Measurements from ENCODE around the gene PRRG4.
"Not testable (repeated sequence)": the region's sequence is repeated elsewhere in the genome, so short reads cannot be mapped to it uniquely, and the experiment has no call there.

The PRRG4 gene

DNA sequence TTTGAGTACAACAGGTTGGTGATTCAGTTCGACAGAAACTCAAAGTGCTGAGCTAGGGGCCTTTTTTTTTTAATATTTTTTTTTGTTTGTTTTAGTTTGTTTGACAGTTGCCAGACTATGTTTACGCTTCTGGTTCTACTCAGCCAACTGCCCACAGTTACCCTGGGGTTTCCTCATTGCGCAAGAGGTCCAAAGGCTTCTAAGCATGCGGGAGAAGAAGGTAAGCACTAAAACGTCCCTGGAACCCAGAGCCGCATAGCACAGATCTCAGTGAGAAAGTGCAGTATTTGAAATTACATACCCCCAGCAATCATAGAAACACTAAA, 649 bp downstream of the PRRG4 start:
- DNase-seq = peak in 1 of 51 donors; percentile 1

DNA sequence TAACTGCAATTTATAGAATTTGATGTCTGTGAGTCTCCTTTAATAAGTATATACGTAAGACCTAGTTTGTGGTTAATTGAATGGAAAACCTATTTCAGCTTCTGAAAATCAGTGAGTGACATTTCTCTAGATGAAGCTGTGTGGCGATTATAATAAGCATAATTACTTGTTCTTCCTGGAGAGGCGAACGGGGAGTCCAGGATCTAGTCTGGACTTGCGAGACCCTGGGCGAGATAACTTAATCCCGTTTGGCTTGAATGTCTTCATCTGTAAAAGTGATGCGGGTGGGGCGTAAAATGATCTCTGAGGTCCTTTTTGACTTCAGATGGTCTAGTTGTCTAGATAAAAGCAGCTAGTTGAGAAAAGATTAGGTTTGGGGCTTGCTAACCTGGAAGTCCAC, 1.1 kb downstream of the PRRG4 start:
- DNase-seq = no peak

DNA sequence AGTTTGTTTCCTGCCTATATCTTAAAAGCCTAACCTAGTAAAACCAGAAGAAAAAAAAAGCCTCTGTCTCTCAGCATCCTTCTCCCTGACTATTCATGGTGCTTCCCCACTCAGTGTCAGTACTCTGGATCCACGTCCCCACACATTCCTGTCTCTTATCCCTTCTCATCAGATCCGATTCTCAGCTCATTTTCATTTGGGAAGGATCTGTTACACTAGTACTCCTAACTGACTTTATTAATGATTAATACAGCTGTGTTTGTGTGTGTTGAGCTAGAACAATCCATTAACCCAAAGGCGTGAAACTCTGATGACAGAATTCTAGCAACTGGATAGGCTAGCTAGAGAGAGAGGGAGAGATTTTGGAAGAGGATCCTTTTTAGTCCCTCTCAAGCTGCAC, 1.5 kb downstream of the PRRG4 start:
- no peak for DNase-seq

DNA sequence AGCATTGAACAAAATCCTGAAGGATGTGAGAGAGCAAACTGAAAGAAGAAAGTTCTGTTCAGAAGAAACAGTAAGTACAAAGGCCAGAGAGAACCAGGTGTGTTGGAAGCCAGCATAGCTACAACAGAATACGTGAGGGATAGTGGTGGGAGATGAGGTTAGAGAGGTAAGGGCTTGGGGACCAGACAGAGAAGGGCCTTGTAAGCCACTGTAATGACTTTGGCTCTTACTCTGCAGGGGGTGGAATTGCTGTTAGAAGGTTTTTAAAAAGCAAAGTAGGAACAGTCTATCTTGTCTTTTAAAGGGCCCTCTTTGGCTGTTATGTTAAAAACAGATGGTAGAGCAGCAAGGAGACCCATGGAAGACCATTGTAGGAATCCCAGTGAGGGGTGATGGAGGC, 4.2 kb downstream of the PRRG4 start:
- no peak for DNase-seq

DNA sequence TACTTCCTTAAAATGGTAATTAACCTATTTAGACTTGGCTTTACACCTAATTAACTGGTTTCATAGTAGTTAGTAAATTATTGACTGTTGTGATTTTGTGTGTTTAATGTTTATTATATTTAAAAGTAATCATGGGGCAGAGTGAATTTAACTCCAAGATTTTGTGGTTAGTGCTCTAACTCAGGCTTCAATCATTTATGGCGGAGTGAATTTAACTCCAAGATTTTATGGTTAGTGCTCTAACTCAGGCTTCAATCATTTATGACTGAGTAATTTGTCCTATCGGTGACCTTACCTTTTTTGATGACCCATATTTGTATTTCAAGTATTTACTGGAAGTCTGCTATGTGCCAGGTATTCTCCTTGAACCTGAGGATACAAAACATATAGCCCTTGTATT, 7.2 kb downstream of the PRRG4 start:
- DNase-seq = no peak

DNA sequence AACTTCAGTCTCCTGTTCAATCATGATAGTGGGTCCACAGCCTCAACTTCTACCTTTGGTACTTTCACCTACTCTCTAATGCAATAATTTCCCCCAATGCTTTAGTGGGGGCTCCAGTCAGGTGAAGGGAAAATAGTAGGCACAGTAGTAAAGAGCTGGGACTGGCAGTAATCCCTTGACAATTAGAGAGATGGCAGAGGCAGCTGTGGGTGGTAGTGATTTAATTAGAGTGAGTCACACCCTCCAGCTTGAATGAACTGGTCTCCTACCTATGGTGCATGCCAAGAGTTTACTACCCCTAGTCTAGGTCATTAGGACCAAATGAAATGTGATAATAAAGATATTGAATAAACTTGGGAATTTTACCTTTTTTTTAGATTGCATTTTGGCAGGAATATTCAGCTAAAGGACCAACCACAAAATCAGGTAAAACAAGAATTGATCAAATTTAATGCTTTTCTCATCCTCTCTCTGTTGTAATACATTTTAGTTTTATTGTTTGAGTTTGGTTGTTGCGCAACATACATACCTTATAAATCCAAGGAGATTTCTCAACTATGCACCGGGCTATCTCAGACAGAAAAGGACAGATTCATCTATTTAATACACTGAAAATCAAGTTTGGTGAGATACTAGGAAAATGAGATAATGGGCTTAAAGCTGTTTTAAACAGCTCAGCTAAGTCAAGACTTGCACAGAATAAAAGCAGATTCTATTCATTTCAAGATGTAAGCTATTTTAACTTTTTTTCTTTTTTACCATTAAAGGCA, 9.0 kb downstream of the PRRG4 start:
- DNase-seq = no peak

DNA sequence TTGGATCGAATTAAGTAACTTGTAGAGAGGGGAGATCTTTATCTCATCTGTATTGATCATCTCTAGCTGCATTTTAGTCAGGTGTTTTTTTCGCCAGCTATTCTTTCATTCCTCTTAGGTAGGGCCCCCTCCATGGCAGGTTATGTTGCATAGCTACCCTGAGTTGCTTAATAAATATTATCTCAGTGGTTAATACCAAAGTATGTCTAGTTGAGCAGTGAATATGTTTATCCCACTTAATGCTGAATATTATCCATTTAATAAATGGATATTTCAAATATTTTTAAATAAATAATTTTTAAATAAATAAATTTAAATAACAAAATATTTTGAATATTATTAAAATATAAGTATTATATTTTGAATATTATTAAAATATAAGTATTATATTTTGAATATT, 9.6 kb downstream of the PRRG4 start:
- no peak for DNase-seq

DNA sequence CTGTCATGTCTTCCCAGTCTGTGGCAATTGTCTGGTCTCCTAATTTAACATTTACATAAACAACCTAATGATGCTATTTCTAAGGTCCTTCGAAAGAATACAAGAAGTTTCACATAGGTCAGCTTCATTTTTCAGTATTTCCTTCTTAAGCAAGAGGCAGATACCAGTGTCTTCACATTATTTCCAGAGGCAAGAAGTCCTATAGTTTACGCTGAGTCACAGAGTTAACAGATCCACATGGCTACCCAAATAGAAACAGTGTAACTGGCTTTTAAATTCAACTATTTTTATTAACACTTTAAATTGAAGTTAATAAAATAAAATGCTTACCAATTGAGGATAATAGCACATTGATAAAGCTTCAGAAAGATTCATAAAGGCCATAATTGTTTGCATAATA, 10.9 kb downstream of the PRRG4 start:
- no peak for DNase-seq

DNA sequence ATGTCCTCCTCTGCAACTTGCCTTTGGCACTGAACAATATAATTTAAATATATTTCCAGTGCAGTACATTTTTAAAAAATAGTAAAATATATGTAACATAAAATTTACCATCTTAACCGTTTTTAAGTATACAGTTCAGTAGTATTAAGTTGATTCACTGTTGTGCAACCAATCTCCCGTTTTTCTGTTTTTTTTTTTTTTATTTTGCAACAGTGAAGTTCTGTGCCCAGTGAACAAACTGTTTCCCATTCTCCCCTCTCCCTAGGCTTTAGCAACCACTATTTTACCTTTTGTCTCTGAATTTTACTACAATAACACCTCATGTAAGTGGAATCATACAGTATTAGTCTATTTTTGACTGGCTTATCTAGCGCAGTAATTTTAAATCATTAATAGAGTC, 13.8 kb downstream of the PRRG4 start:
- DNase-seq = no peak

DNA sequence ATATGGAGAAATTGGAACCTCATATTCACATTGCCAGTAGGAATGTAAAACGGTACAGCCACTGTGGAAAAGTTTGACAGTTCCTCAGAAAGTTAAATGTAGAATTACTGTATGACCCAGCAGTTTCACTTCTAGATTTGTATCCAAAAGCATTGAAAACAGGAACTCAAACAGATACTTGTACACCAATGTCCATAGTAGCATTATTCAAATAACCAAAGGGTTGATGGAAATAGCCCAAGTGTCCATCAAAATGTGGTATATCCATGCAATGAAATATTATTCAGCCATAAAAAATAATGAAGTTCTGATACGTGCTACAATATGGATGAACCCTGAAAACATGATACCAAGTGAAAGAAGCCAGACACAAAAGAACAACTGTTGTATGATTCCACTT, 17.8 kb downstream of the PRRG4 start:
- DNase-seq = no peak

DNA sequence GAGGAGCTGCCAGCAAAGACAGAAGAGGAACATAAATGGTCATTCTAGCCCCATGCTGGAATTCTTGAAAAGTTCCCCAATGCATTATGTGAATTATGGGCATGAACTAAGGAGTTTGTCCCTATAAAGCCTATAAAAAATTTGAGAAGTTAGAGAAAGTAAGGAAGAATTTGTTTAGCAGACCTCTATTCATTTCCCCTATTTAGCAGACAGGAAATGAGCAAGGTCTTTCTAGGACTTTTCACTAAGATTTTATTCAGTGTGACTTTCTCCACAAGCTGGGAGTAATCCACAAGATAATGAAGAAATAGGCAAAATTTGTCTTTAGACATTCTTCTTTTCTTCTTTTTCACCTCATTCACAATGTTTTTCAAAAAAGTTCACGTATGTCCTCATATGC, 20.0 kb downstream of the PRRG4 start:
- DNase-seq = no peak

DNA sequence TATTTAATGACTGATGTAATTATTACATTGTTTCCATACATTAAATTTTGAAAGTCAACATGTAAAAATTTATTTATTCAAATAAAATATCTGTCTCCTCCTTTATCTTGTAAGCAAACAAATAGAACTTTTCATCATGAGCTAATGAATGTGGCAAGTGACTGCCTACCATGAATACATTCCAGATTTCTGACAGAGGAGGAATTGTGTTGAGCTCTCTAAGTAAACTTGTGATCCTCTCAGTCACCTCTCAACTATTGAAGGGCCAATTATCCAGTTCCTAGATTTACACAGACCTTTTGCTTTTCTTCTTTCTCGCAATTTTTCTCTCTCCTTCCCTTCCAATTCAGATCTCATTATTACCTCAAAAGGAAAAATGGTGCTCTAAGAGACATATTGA, 21.5 kb downstream of the PRRG4 start:
- no peak for DNase-seq

DNA sequence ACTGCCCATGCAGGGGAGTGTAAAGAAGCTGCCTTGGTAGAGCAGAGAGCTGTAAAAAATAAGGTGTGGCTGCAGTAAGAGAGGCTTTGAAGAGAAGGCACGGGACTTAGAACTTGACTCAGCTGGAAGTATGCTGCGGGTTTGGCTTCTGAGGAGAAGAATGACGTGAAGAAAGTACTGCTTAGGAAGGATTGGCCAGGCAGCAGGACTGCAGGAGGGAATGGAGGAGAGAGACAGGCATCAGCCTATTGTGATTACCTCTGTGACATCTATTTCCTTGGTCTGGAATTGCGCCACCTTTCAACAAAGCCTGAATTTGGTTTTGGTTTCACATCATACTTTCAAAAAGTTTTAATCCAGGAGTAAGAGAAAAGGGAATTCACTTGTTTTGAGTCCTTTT, 22.5 kb downstream of the PRRG4 start:
- no peak for DNase-seq

DNA sequence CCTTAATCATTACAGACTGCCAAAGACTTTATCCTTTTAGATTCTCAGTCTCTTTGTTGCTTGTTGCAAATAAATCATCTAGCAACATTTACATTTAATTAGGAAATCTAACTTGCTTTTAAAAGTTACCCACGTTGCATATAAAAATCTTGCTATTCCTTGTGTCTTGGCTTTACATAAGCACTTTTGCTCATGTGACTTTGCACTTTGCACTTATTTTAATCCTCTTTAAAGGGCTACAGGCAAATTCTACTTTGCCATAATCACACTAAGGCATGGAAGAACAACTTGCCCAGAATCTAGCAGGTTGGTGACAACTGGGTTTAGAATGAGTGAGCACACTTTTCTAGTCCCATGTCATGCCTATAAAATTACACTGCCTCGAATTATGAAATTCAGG, 25.9 kb downstream of the PRRG4 start:
- no peak for DNase-seq

DNA sequence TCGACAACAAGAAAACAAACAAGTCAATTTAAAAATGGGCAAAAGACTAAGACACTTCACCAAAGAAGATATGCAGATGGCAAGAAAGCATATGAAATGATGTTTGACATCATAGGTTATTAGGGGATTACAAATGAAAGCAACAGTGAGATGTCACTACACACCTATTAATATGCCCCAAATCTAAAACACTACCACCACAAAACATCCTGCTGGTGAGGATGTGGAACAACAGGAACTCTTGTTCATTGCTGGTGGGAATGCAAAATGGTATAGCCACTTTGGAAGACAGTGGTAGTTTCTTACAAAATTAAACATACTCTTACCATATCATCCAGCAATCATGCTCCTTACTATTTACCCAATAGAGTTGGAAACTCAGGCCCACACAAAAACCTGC, 29.0 kb downstream of the PRRG4 start:
- no peak for DNase-seq

DNA sequence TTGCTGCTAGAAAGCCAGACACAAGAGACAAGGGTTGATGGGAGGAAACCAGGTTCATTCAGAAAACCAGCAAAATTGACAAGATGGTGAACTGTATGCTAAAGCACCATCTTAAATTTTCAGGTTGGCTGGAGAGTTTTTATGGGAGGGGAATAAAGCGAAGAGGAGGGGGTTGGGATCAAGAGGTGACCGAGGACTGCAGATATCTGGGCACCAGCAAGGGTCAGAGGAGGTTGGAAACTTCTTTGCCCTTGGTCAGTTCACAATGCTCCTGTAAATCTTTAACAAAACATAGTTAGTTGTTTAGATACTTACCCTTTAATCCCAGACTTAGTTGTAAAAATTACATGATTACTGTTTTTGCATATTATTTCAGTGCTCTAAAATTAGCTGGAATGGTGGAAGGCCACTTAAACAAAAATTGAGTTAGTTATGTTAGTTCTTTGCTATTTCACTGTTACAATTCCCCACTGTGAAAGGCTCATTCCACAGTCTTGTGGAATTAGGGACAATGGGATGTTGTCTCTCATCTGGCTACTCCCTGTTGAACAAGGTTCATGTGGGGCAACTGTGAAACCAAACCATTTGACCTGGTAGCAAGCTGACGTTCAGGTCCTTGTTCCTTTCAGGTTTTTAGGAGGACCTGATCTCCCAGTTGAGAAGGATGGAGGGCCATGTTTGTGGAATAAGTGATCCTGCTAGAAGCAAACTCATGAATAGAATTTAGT, 32.3 kb downstream of the PRRG4 start:
- no peak for DNase-seq

DNA sequence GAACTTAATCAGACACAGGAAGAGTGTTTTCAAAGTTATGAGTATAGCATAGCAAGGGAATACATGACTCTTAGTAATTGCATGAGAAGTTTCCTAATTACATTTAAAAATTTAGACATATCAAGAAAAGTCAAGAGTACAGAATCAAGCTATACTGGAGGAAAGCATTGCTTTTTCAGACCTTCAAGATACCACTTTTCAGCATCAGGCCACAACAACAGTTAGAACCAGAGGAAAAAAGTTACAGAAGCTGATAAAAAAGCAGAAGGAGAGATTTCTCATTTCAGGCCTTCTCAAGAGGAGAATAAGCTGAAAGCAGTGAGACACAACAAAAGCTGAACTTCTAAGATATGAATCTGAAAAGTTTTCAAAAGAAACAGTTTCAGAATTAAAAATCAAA, 34.8 kb downstream of the PRRG4 start:
- DNase-seq = no peak

DNA sequence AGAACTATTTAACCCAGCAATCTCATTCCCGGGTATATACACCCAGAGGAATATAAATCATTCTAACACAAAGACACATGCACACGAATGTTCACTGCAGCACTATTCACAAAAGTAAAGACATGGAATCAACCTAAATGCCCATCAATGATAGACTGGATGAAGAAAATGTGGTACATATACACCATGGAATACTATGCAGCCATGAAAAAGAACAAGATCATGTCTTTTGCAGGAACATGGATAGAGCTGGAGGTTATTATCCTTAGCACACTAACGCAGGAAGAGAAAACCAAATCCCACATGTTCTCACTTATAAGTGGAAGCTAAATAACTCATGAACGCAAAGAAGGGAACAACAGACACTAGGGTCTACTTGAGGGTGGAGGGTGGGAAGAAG, 39.0 kb downstream of the PRRG4 start:
- not testable (repeated sequence) for DNase-seq

DNA sequence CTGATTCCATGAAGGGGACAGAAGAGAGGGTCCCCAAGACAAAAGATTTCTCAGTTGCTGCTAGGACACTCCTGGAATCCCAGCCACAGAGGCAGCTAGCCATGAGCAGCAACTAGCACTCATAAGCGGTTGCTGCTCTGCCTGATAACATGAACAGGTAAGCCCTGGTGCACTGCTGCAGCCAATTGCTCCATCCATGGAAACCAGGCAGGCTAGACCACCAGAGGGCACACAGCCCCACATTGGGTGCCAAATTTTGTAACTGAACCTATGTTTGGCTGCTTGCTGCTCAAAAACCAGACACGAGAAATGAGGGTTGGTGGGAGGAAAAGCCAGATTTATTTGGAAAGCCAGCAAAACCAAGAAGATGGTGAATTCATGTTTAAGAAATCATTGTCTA, 40.9 kb downstream of the PRRG4 start:
- no peak for DNase-seq

DNA sequence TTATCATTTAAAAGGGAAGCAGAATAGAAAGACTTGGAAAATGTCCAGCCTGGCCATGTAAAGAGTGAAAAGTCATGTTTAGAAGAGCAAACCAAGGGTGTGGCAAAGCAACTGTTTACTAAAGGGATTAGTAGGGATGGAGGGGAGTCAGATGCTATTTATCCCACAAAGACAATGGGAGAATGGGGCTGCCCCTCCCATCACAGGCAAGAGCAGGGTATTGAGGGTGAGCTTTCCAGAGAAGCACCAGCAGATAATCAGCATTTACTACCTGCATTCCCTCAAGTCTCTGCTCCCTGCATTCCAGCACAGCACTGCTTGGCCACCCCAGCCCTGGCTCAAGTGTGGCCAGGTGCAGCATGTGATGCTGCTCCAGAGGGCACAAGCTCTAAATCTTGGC, 44.4 kb downstream of the PRRG4 start:
- no peak for DNase-seq

DNA sequence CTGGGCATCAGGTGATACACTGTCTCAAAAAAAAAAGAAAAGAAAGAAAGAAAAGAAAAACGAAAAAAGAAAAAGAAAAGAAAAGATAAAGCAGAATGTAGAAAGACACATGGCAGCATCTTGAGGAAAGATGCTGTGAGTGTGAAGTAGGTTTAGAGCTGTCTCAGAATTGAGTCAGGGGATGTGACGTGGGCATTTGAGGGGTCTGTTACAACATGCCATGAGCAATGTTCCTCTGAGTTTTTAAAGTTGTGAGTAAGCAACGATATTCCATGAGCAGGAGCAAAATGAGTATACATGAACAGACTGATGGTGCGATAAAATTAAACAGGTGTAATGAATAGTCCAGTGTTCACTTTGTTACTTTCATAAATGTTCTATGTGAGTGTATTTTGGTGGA, 51.6 kb downstream of the PRRG4 start:
- DNase-seq = no peak

DNA sequence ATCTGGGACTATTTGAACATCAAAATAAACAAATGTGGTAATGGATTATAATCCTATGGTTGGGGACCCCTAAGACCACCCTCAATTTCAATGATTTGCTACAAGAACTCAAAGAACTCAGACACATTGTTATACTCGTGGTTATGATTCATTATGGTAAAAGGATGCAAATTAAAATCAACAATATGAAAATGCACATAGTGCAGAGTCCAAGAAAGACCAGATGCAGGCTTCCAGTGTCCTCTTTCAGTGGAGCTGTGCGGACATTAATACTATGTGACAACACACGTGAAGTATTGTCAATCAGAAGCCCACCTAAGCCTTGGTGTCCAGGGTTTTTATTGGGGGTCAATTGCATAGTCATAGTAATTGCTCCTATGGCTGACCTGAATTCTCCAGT, 53.7 kb downstream of the PRRG4 start:
- no peak for DNase-seq

DNA sequence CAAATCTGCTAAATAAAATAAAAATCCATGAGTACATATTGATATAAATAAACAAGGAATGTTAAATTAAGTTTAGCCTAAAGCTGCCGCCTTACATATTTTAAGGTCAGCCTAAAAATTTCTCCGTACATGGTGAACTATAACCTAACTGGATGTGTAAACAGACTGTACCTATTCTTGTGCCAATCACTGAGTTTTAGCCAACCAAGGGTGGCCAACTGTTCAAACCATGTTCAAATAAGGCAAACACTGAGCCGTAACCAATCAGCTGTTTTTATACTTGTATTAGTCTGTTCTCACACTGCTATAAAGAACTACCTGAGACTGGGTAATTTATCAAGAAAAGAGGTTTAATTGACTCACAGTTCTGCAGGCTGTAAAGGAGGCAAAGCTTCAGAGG, 54.3 kb downstream of the PRRG4 start:
- no peak for DNase-seq

Data from hypothalamus (tissue), 51 donors.